Sciatic nerve (tissue), 2 donors: ENCODE results near the gene TMEM92. TPM values are rescaled to one million over a fixed set of nuclear protein-coding genes. Genes with fewer than 3 reads are reported as not detected.
A peak's percentile ranks its signal among the peaks of the same experiment; 100 is the strongest.

ENCODE experiments used
- ATAC-seq: fragments of 200-7000 bp; cut with Tn5 transposase; one replicate; pipeline ENCODE4 v1.9.1; 2020; ENCODE audit warnings: mild to moderate bottlenecking, moderate library complexity
- DNase-seq: peaks from one replicate; pipeline ENCODE4 v3.0.0-alpha.2; 2020; ENCODE audit warnings: low spot score
- intact Hi-C: fragments of 100-400 bp; cut with DNase I; formaldehyde crosslinking; loops from one replicate; pipeline ENCODE4 v1.14.2; 2022
- total RNA-seq: library from RNA; stranded (reverse); fragmentation: NEBNext Ultra II Directional; extraction: Animal tissue kit (Norgen Biotek cat#: 25700); gene quantifications from one replicate; pipeline ENCODE4 v1.2.1, GENCODE V29; 2021
- donor health status: DM: no; HTN: no; CAD: no.
- donor health status: DM: no; HTN: no; CAD: no.

The TMEM92 gene
- 0.53 TPM for total RNA-seq

GRCh38 chr17:50274142-50274896 lies at the start of gene TMEM92:
Gene TMEM92, plus strand, starts transcription at chr17:50274466. Its CDS starts 36 bp downstream, at chr17:50274502.
- ATAC-seq (no peak), DNase-seq (peak; percentile 61)
- intact Hi-C loops, result no loop called here

- no peak for ATAC-seq
- DNase-seq, result no peak
- intact Hi-C loops, result no loop called here
Measured at GRCh38 chr17:50225701-50226240, 48.5 kb upstream of the TMEM92 start.

- no peak for DNase-seq
- no peak for ATAC-seq
- intact Hi-C loops, result no loop called here
Measured at GRCh38 chr17:50234581-50234980, 39.7 kb upstream of the TMEM92 start.

GRCh38 chr17:50237901-50238300 lies 36.4 kb upstream of the TMEM92 start:
- no peak for ATAC-seq
- intact Hi-C loops, result no loop called here
- no peak for DNase-seq

- DNase-seq (no peak), ATAC-seq (no peak)
- intact Hi-C loops, result no loop called here
Measured at GRCh38 chr17:50238601-50239280, 35.5 kb upstream of the TMEM92 start.

- intact Hi-C loops, result no loop called here
- ATAC-seq, result no peak
- DNase-seq, result no peak
Measured at GRCh38 chr17:50239937-50240336, 34.3 kb upstream of the TMEM92 start.

GRCh38 chr17:50240851-50241250 lies 33.4 kb upstream of the TMEM92 start:
- ATAC-seq (no peak), DNase-seq (no peak)
- intact Hi-C loops, result no loop called here

- intact Hi-C loops, result no loop called here
- ATAC-seq (no peak), DNase-seq (no peak)
Measured at GRCh38 chr17:50241431-50241830, 32.8 kb upstream of the TMEM92 start.

GRCh38 chr17:50244771-50245170 lies 29.5 kb upstream of the TMEM92 start:
- ATAC-seq (no peak), DNase-seq (no peak)
- intact Hi-C loops, result no loop called here

GRCh38 chr17:50248255-50248654 lies 26.0 kb upstream of the TMEM92 start:
- intact Hi-C loops, result no loop called here
- ATAC-seq (no peak), DNase-seq (no peak)

GRCh38 chr17:50252781-50253180 lies 21.5 kb upstream of the TMEM92 start:
- ATAC-seq, result no peak
- no peak for DNase-seq
- intact Hi-C loops, result no loop called here

- intact Hi-C loops, result no loop called here
- ATAC-seq, result no peak
- DNase-seq, result no peak
Measured at GRCh38 chr17:50255766-50256635, 18.3 kb upstream of the TMEM92 start.

- DNase-seq (peak; percentile 57), ATAC-seq (no peak)
- intact Hi-C loops, result no loop called here
Measured at GRCh38 chr17:50256826-50257618, 17.2 kb upstream of the TMEM92 start.

- ATAC-seq (peak; percentile 85), DNase-seq (peak; percentile 83)
- intact Hi-C loops, result no loop called here
Measured at GRCh38 chr17:50257676-50258224, 16.5 kb upstream of the TMEM92 start.

- ATAC-seq (peak; percentile 79), DNase-seq (peak; percentile 76)
- intact Hi-C loops, result no loop called here
Measured at GRCh38 chr17:50258647-50259476, 15.4 kb upstream of the TMEM92 start.

- DNase-seq, result peak; percentile 68
- ATAC-seq, result peak; percentile 47
- intact Hi-C loops, result no loop called here
Measured at GRCh38 chr17:50259477-50260324, 14.6 kb upstream of the TMEM92 start.

- no peak for ATAC-seq
- no peak for DNase-seq
- intact Hi-C loops, result no loop called here
Measured at GRCh38 chr17:50260501-50260911, 13.8 kb upstream of the TMEM92 start.
